IMR-90 (cell line): ENCODE measurements around the gene TFEB. TPM values are rescaled to one million over a fixed set of nuclear protein-coding genes. Genes with fewer than 3 reads are reported as not detected.

Experiments
- ATAC-seq: fragments of 200-7000 bp; cut with Tn5 transposase; 2 replicates; pipeline ENCODE4 v1.9.1; 2020; ENCODE audit warnings: low read depth, mild to moderate bottlenecking, moderate library complexity
- BruUV-seq: library from RNA; stranded (reverse); fragments of 400-500 nt; replicated peaks from 2 replicates; lab custom pipeline; 2021; lab: Mats Ljungman, UMichigan
- CTCF ChIA-PET: fragments of 300-600 bp; formaldehyde crosslinking; extraction: SDS; loops from one replicate; lab custom pipeline; 2021; ENCODE audit warnings: antibody characterized with exemption; lab: Yijun Ruan, JAX
- POLR2A ChIA-PET: fragments of 300-600 bp; sonication (Branson Sonifier 250); formaldehyde crosslinking; loops from one replicate; lab custom pipeline; 2022; ENCODE audit warnings: antibody characterized with exemption; ENCODE audit not compliant: unreplicated experiment; lab: Charles Lee
- DNase-seq: peaks from one replicate; pipeline ENCODE4 v3.0.0; 2013
- H2AFZ ChIP-seq: replicated peaks from 2 replicates; pipeline ENCODE3; 2013; ENCODE audit warnings: low read length, mild to moderate bottlenecking; ENCODE audit not compliant: poor library complexity
- H2AK5ac ChIP-seq: 2 replicates; pipeline ENCODE4 v1.6.1; 2013; ENCODE audit warnings: low read depth, low read length, inconsistent platforms
- H2AK9ac ChIP-seq: replicated peaks from 2 replicates; pipeline ENCODE3; 2013; ENCODE audit warnings: mild to moderate bottlenecking, low read depth, low read length, moderate library complexity; ENCODE audit not compliant: poor library complexity
- H2BK120ac ChIP-seq: 2 replicates; pipeline ENCODE4 v1.6.1; 2013; ENCODE audit warnings: low read depth, low read length, inconsistent platforms
- H2BK15ac ChIP-seq: 3 replicates; pipeline ENCODE4 v1.6.1; 2013; ENCODE audit warnings: low read depth, low read length, inconsistent platforms
- H2BK20ac ChIP-seq: 2 replicates; pipeline ENCODE4 v1.6.1; 2013; ENCODE audit warnings: low read depth, mild to moderate bottlenecking, inconsistent platforms, low read length, moderate library complexity
- H2BK5ac ChIP-seq: 2 replicates; pipeline ENCODE4 v1.6.1; 2013; ENCODE audit warnings: mild to moderate bottlenecking, low read depth, low read length, inconsistent platforms; ENCODE audit not compliant: poor library complexity, severe bottlenecking
- H3K14ac ChIP-seq: replicated peaks from 2 replicates; pipeline ENCODE4 v1.6.1; 2013; ENCODE audit warnings: low read depth, low read length, inconsistent platforms
- H3K18ac ChIP-seq: 2 replicates; pipeline ENCODE4 v1.6.1; 2013; ENCODE audit warnings: low read depth, low read length, control low read depth
- H3K23ac ChIP-seq: 2 replicates; pipeline ENCODE4 v1.6.1; 2013; ENCODE audit warnings: low read depth, low read length, inconsistent platforms
- H3K27ac ChIP-seq: 2 replicates; pipeline ENCODE4 v1.5.1; 2013; ENCODE audit warnings: mild to moderate bottlenecking, control low read depth, low read length; ENCODE audit not compliant: insufficient read depth
- H3K27me3 ChIP-seq: 2 replicates; pipeline ENCODE4 v1.6.1; 2013; ENCODE audit warnings: low read length; ENCODE audit not compliant: control insufficient read depth, insufficient read depth
- H3K36me3 ChIP-seq: 2 replicates; pipeline ENCODE4 v1.6.1; 2013; ENCODE audit warnings: low read length, mixed read lengths; ENCODE audit not compliant: control insufficient read depth, insufficient read depth
- H3K4ac ChIP-seq: 2 replicates; pipeline ENCODE4 v1.6.1; 2013; ENCODE audit warnings: low read depth, low read length, inconsistent platforms
- H3K4me1 ChIP-seq: 2 replicates; pipeline ENCODE4 v1.6.1; 2013; ENCODE audit warnings: low read length, mixed read lengths; ENCODE audit not compliant: control insufficient read depth, insufficient read depth
- H3K4me2 ChIP-seq: 2 replicates; pipeline ENCODE4 v1.6.1; 2013; ENCODE audit warnings: low read depth, mild to moderate bottlenecking, control low read depth, low read length, moderate library complexity
- H3K4me3 ChIP-seq: 2 replicates; pipeline ENCODE4 v1.5.1; 2013; ENCODE audit warnings: low read depth, mild to moderate bottlenecking, control low read depth, low read length, moderate library complexity; ENCODE audit not compliant: insufficient read depth
- H3K56ac ChIP-seq: 2 replicates; pipeline ENCODE4 v1.6.1; 2013; ENCODE audit warnings: low read length, inconsistent platforms; ENCODE audit not compliant: insufficient read depth; ENCODE audit errors: extremely low read depth
- H3K79me1 ChIP-seq, 2 experiments: 2 replicates each; pipeline ENCODE4 v1.6.1; 2013; ENCODE audit warnings: low read length in 2 of 2, inconsistent platforms in 1 of 2, low read depth in 1 of 2
- H3K9ac ChIP-seq: 2 replicates; pipeline ENCODE4 v1.6.1; 2013; ENCODE audit warnings: low read depth, low read length, control low read depth
- H3K9me1 ChIP-seq: 2 replicates; pipeline ENCODE4 v1.6.1; 2013; ENCODE audit warnings: low read length, inconsistent platforms; ENCODE audit not compliant: insufficient read depth
- H3K9me3 ChIP-seq: 2 replicates; pipeline ENCODE4 v1.6.1; 2013; ENCODE audit warnings: low read length; ENCODE audit not compliant: control insufficient read depth, insufficient read depth
- H4K20me1 ChIP-seq: 2 replicates; pipeline ENCODE4 v1.6.1; 2013; ENCODE audit warnings: low read length, inconsistent platforms; ENCODE audit not compliant: insufficient read depth
- H4K5ac ChIP-seq: 2 replicates; pipeline ENCODE4 v1.6.1; 2013; ENCODE audit warnings: mild to moderate bottlenecking, low read depth, low read length, control low read depth
- H4K8ac ChIP-seq, 2 experiments: 2 replicates each; pipeline ENCODE4 v1.6.1; 2013; ENCODE audit warnings: low read depth in 2 of 2, low read length in 2 of 2, control low read depth in 1 of 2, inconsistent platforms in 1 of 2
- H4K91ac ChIP-seq: 2 replicates; pipeline ENCODE4 v1.6.1; 2013; ENCODE audit warnings: low read depth, low read length, inconsistent platforms; ENCODE audit not compliant: insufficient read depth
- BHLHE40 ChIP-seq: fragments of 150-350 bp; IDR thresholded peaks from 2 replicates; pipeline ENCODE4 v1.6.1; 2016; ENCODE audit warnings: mild to moderate bottlenecking, low read depth, low read length
- CEBPB ChIP-seq: IDR thresholded peaks from 2 replicates; pipeline ENCODE4 v1.6.1; 2012; ENCODE audit warnings: low read depth, low read length, improper control_type of control experiment
- CHD1 ChIP-seq: IDR thresholded peaks from 2 replicates; pipeline ENCODE4 v1.6.1; 2012; ENCODE audit warnings: low read depth, low read length, improper control_type of control experiment
- FOS ChIP-seq: fragments of 150-350 bp; IDR thresholded peaks from 2 replicates; pipeline ENCODE4 v1.6.1; 2016; ENCODE audit warnings: low read depth, low read length
- MAFK ChIP-seq: IDR thresholded peaks from 2 replicates; pipeline ENCODE4 v1.6.1; 2012; ENCODE audit warnings: low read depth, low read length, improper control_type of control experiment
- MAZ ChIP-seq: IDR thresholded peaks from 2 replicates; pipeline ENCODE4 v1.6.1; 2012; ENCODE audit warnings: low read depth, mild to moderate bottlenecking, low read length, improper control_type of control experiment, moderate library complexity, borderline replicate concordance
- MXI1 ChIP-seq: IDR thresholded peaks from 2 replicates; pipeline ENCODE4 v1.6.1; 2012; ENCODE audit warnings: low read depth, mild to moderate bottlenecking, low read length, moderate library complexity, borderline replicate concordance
- NFE2L2 ChIP-seq: fragments of 150-350 bp; IDR thresholded peaks from 2 replicates; pipeline ENCODE4 v1.6.1; 2016; ENCODE audit warnings: low read depth, mild to moderate bottlenecking, low read length
- POLR2A ChIP-seq: IDR thresholded peaks from 2 replicates; pipeline ENCODE4 v1.6.1; 2012; ENCODE audit warnings: mild to moderate bottlenecking, low read depth, low read length
- RAD21 ChIP-seq: IDR thresholded peaks from 2 replicates; pipeline ENCODE4 v1.6.1; 2012; ENCODE audit warnings: low read length, improper control_type of control experiment
- RCOR1 ChIP-seq: IDR thresholded peaks from 2 replicates; pipeline ENCODE4 v1.6.1; 2012; ENCODE audit warnings: mild to moderate bottlenecking, low read length, improper control_type of control experiment; ENCODE audit not compliant: insufficient replicate concordance
- RFX5 ChIP-seq: IDR thresholded peaks from 2 replicates; pipeline ENCODE4 v1.8.0; 2012; ENCODE audit warnings: low read depth, mild to moderate bottlenecking, low read length, moderate library complexity
- SMC3 ChIP-seq: fragments of 150-350 bp; IDR thresholded peaks from 2 replicates; pipeline ENCODE4 v1.6.1; 2016; ENCODE audit warnings: low read depth, mild to moderate bottlenecking, antibody characterized with exemption, low read length, moderate library complexity
- WGBS, 2 experiments: methylation state at CpG; one replicate each; pipeline versions ENCODE4 v1.1.5 to v1.1.7; 2013; ENCODE audit warnings: missing lambda C conversion rate in 2 of 2; ENCODE audit not compliant: insufficient read length in 1 of 2; ENCODE audit errors: extremely low coverage in 2 of 2; 5-methylcytosine and 5-hydroxymethylcytosine counted together
- dilution Hi-C: fragments of 300-500 bp; cut with HindIII; formaldehyde crosslinking; loops from one replicate; pipeline ENCODE4 v1.14.3; 2018; ENCODE audit warnings: low sequenced_read_pairs; ENCODE audit not compliant: unreplicated experiment
- in situ Hi-C: fragments of 300-500 bp; cut with MboI; formaldehyde crosslinking; loops from 3 replicates; pipeline ENCODE4 v1.14.3; 2019; ENCODE audit warnings: low sequenced_read_pairs, inconsistent platforms, mixed read lengths
- intact Hi-C: fragments of 100-400 bp; cut with micrococcal nuclease; formaldehyde crosslinking; loops from 2 replicates; pipeline ENCODE4 v1.10.0; 2022
- polyA plus RNA-seq, 3 experiments: library from polyadenylated mRNA; depleted of rRNA; stranded (reverse); fragments of >200 nt; gene quantifications; 2 replicates each; pipeline ENCODE4 v1.2.3, GENCODE V29; 2012; ENCODE audit warnings: low replicate concordance in 1 of 3
- total RNA-seq: library from RNA; depleted of rRNA; stranded (reverse); fragments of >200 nt; gene quantifications from 2 replicates; pipeline ENCODE4 v1.2.3, GENCODE V29; 2012
- TF ChIP-seq, protein P1 (sequence below): fragments of 150-350 bp; IDR thresholded peaks from 2 replicates; pipeline ENCODE4 v1.6.1; 2017; ENCODE audit warnings: mild to moderate bottlenecking, antibody characterized with exemption, low read length, low read depth
- TF ChIP-seq, protein P2 (sequence below): conservative IDR thresholded peaks from 2 replicates; pipeline ENCODE4 v1.5.1; 2012; ENCODE audit warnings: mild to moderate bottlenecking, low read depth, low read length, improper control_type of control experiment
- TF ChIP-seq, protein P3 (sequence below): fragments of 150-350 bp; IDR thresholded peaks from 2 replicates; pipeline ENCODE4 v1.6.1; 2016; ENCODE audit warnings: low read depth, mild to moderate bottlenecking, low read length, moderate library complexity, borderline replicate concordance

The TFEB gene
- total and polyA plus RNA-seq, 2 of the 4 experiments (the other 2 are of a cell fraction): 4.5 to 4.9 TPM

DNA sequence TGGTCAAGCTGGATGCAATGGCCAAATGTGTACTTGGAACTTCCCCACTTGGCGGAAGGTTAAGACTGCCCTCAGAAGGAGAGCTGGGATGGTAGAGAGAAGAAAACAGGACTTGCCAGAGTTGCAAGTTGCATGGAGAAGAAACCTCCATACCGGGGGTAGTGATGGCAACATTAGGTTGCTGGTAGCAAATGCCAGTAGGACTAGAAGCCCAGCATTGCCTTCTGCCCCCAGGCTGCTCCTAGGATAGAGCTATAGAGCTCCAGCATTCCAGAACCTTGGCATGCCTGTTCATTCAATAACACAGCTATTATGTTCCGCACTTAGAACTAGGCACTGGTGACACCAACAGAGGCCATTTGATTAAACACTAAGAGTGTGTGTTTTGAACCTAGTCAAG lies 26.6 kb downstream of the TFEB start:
- no peak for TF ChIP-seq MAZ
- no peak for TF ChIP-seq MXI1
- TF ChIP-seq RFX5: no peak
- TF ChIP-seq CHD1: no peak
- TF ChIP-seq, protein P1, sequence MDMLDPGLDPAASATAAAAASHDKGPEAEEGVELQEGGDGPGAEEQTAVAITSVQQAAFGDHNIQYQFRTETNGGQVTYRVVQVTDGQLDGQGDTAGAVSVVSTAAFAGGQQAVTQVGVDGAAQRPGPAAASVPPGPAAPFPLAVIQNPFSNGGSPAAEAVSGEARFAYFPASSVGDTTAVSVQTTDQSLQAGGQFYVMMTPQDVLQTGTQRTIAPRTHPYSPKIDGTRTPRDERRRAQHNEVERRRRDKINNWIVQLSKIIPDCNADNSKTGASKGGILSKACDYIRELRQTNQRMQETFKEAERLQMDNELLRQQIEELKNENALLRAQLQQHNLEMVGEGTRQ: no peak
- TF ChIP-seq, protein P2, sequence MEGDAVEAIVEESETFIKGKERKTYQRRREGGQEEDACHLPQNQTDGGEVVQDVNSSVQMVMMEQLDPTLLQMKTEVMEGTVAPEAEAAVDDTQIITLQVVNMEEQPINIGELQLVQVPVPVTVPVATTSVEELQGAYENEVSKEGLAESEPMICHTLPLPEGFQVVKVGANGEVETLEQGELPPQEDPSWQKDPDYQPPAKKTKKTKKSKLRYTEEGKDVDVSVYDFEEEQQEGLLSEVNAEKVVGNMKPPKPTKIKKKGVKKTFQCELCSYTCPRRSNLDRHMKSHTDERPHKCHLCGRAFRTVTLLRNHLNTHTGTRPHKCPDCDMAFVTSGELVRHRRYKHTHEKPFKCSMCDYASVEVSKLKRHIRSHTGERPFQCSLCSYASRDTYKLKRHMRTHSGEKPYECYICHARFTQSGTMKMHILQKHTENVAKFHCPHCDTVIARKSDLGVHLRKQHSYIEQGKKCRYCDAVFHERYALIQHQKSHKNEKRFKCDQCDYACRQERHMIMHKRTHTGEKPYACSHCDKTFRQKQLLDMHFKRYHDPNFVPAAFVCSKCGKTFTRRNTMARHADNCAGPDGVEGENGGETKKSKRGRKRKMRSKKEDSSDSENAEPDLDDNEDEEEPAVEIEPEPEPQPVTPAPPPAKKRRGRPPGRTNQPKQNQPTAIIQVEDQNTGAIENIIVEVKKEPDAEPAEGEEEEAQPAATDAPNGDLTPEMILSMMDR: no peak
- no peak for TF ChIP-seq BHLHE40
- TF ChIP-seq, protein P3, sequence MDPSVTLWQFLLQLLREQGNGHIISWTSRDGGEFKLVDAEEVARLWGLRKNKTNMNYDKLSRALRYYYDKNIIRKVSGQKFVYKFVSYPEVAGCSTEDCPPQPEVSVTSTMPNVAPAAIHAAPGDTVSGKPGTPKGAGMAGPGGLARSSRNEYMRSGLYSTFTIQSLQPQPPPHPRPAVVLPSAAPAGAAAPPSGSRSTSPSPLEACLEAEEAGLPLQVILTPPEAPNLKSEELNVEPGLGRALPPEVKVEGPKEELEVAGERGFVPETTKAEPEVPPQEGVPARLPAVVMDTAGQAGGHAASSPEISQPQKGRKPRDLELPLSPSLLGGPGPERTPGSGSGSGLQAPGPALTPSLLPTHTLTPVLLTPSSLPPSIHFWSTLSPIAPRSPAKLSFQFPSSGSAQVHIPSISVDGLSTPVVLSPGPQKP: no peak
- no peak for TF ChIP-seq MAFK
- TF ChIP-seq RAD21: no peak
- TF ChIP-seq CEBPB: no peak
- TF ChIP-seq NFE2L2: no peak
- TF ChIP-seq POLR2A: no peak
- TF ChIP-seq RCOR1: no peak
- TF ChIP-seq SMC3: no peak
- TF ChIP-seq FOS: no peak
- Histone ChIP-seq H3K4ac (no peak overlapping the region), H3K56ac (no peak overlapping the region), H3K9me1 (peaks cover 9% of the 10 kb centered on the region), H4K91ac (no peak overlapping the region), H4K20me1 (peaks cover 6% of the 10 kb centered on the region; the same call in 1 of the 2 replicates), H3K9me3 (no peaks in the 10 kb centered on the region), H4K5ac (no peak overlapping the region), H2BK5ac (no peak overlapping the region), H3K14ac (no peak overlapping the region), H3K36me3 (no peaks in the 10 kb centered on the region), H3K4me1 (peaks cover 27% of the 10 kb centered on the region), H2BK15ac (no peak overlapping the region), H2AK9ac (no peak overlapping the region), H2AK5ac (no peak overlapping the region), H3K18ac (no peak overlapping the region), H3K27ac (no peak overlapping the region), H2BK20ac (no peak overlapping the region), H4K8ac (no peak overlapping the region), H2BK120ac (no peak overlapping the region), H3K79me1 (0 out of 4 replicates have a peak, but pooled peaks cover 0 to 3% of the 10 kb centered on the region in 2 experiments), H3K9ac (no peak overlapping the region), H3K4me3 (no peak overlapping the region), H3K4me2 (no peak overlapping the region), H3K27me3 (no peaks in the 10 kb centered on the region), H2AFZ (no peak overlapping the region), H3K23ac (no peak overlapping the region)
- BruUV-seq: no TSS peak
- DNase-seq (no peak), ATAC-seq (no peak)
- POLR2A ChIA-PET: no interaction called here
- no CpG with 5 or more reads among the region's 3 CpGs for WGBS, 2 experiments
- in situ Hi-C loops: no loop called here
- intact Hi-C loops: no loop called here
- dilution Hi-C loops: no loop called here
- CTCF ChIA-PET: interaction anchor here (0.8 kb wide), 1 partner anchor 77 kb away, joined by 3 read pairs; no protein-coding TSS in a partner anchor
